GF-D8 (cell line): ENCODE results near the gene TRIM67.
"Not testable (repeated sequence)": the region's sequence is repeated elsewhere in the genome, so short reads cannot be mapped to it uniquely, and the experiment has no call there.

Experiments
- DNase-seq: peaks from one replicate; lab custom pipeline; 2025; lab: John Stamatoyannopoulos, UW

Gene TRIM67

GRCh38 chr1:231161667-231162296, at the start of gene TRIM67:
Gene TRIM67 (plus strand): TSS chr1:231162058. CDS start chr1:231162970, 912 bp downstream.
- DNase-seq, result no peak

GRCh38 chr1:231116738-231117137, 45.1 kb upstream of the TRIM67 start:
- no peak for DNase-seq

- no peak for DNase-seq
Observed at GRCh38 chr1:231118704-231119453, 43.0 kb upstream of the TRIM67 start.

GRCh38 chr1:231121533-231121932, 40.3 kb upstream of the TRIM67 start:
- no peak for DNase-seq

GRCh38 chr1:231122143-231122542, 39.7 kb upstream of the TRIM67 start:
- DNase-seq, result no peak

- DNase-seq, result no peak
Observed at GRCh38 chr1:231124746-231125145, 37.1 kb upstream of the TRIM67 start.

GRCh38 chr1:231125972-231126580, 35.8 kb upstream of the TRIM67 start:
- no peak for DNase-seq

- DNase-seq, result not testable (repeated sequence)
Observed at GRCh38 chr1:231127106-231127505, 34.8 kb upstream of the TRIM67 start.

- not testable (repeated sequence) for DNase-seq
Observed at GRCh38 chr1:231128471-231128870, 33.4 kb upstream of the TRIM67 start.

- no peak for DNase-seq
Observed at GRCh38 chr1:231130544-231130943, 31.3 kb upstream of the TRIM67 start.

GRCh38 chr1:231132591-231132990, 29.3 kb upstream of the TRIM67 start:
- DNase-seq, result not testable (repeated sequence)

GRCh38 chr1:231134624-231135023, 27.2 kb upstream of the TRIM67 start:
- DNase-seq, result no peak

GRCh38 chr1:231138236-231138635, 23.6 kb upstream of the TRIM67 start:
- no peak for DNase-seq

GRCh38 chr1:231139125-231139649, 22.7 kb upstream of the TRIM67 start:
- DNase-seq, result no peak

- no peak for DNase-seq
Observed at GRCh38 chr1:231139659-231140654, 21.9 kb upstream of the TRIM67 start.

GRCh38 chr1:231144416-231145193, 17.3 kb upstream of the TRIM67 start:
- no peak for DNase-seq

GRCh38 chr1:231147896-231148295, 14.0 kb upstream of the TRIM67 start:
- DNase-seq, result no peak

GRCh38 chr1:231151811-231152210, 10.0 kb upstream of the TRIM67 start:
- DNase-seq, result no peak

- DNase-seq, result no peak
Observed at GRCh38 chr1:231153726-231154125, 8.1 kb upstream of the TRIM67 start.

- DNase-seq, result no peak
Observed at GRCh38 chr1:231155808-231156207, 6.0 kb upstream of the TRIM67 start.

- no peak for DNase-seq
Observed at GRCh38 chr1:231157311-231157710, 4.5 kb upstream of the TRIM67 start.
